ENCODE data around the gene BCL7B.

BCL7B gene

GRCh38 chr7:73557397-73558257, at the start of gene BCL7B:
TSS of gene BCL7B (minus strand) at chr7:73557690. CDS start at chr7:73557578, 112 bp downstream.
- peak; percentile 50 for DNase-seq (ENCODE audit: low read depth)

GRCh38 chr7:73605601-73606220, 48.2 kb upstream of the BCL7B start:
- no peak overlapping the region for H3K4me3 ChIP-seq (ENCODE audit: low read length)
- no peak for DNase-seq (ENCODE audit: low read depth)
- no peak for TF ChIP-seq CTCF (conservative IDR thresholded peaks at IDR 0.05; ENCODE audit: low read length)

More at GRCh38 chr7:73557397-73558257, at the start of gene BCL7B:
- TF ChIP-seq CTCF (conservative IDR thresholded peaks at IDR 0.05; ENCODE audit: low read length) = no peak
- peak within 1 kb of the TSS; percentile 88 for H3K4me3 ChIP-seq (ENCODE audit: low read length)

- no peak for DNase-seq (ENCODE audit: low read depth)
- no peak for TF ChIP-seq CTCF (conservative IDR thresholded peaks at IDR 0.05; ENCODE audit: low read length)
- H3K4me3 ChIP-seq (ENCODE audit: low read length) = no peak overlapping the region
Measured at GRCh38 chr7:73602721-73603651, 45.5 kb upstream of the BCL7B start.

GRCh38 chr7:73599916-73600315, 42.4 kb upstream of the BCL7B start:
- TF ChIP-seq CTCF (conservative IDR thresholded peaks at IDR 0.05; ENCODE audit: low read length) = no peak
- no peak overlapping the region for H3K4me3 ChIP-seq (ENCODE audit: low read length)
- no peak for DNase-seq (ENCODE audit: low read depth)

- H3K4me3 ChIP-seq (ENCODE audit: low read length) = no peak overlapping the region
- no peak for DNase-seq (ENCODE audit: low read depth)
- TF ChIP-seq CTCF (conservative IDR thresholded peaks at IDR 0.05; ENCODE audit: low read length) = no peak
Measured at GRCh38 chr7:73599151-73599882, 41.8 kb upstream of the BCL7B start.

GRCh38 chr7:73597978-73598782, 40.7 kb upstream of the BCL7B start:
- DNase-seq (ENCODE audit: low read depth) = no peak
- TF ChIP-seq CTCF (conservative IDR thresholded peaks at IDR 0.05; ENCODE audit: low read length) = no peak
- no peak overlapping the region for H3K4me3 ChIP-seq (ENCODE audit: low read length)

Measured in AG10803 (cell line).